ENCODE data around the gene BICC1.

The BICC1 gene

DNA sequence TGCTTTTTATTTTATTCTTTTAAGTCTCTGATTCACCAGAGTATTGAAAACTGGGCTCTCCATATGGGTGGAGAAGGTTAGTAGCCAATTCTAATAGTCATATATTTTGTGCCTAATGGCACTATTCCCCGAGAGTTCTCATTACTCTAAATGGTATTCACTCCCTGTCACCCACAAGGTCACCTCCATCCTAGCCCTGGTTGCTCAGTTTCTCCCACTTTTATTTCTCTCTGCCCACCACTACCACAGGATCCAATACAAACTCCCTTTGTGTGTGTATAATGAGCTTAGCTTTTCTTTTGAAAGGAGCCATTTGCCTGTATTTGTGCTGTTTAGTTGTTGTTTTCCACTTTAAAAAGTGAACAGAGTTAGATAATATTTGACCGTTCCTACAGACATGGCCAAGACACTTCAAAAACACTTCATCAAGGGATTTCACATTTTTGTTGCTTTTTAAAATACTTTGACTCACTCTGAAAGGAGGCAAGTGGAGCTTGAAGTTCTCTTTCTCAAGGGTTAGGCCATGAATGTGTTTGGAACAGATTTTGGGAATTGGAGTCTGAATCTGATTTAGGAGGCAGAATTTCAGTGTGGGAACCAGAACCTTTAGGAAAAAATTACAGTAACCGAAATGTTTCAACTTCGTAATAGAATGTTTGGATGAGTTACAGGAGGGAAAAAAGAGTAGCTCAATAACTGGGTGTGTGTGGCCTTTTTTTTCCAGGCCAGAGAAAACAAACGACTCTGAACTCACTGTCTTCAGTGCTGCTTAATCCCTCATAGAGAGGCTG, 321.3 kb downstream of the BICC1 start:
- DNase-seq (ENCODE audit: low spot score) (no peak), ATAC-seq (ENCODE audit: low read depth) (no peak)
- Histone ChIP-seq H3K27ac (ENCODE audit: poor library complexity, severe bottlenecking) (no peak overlapping the region), H3K36me3 (ENCODE audit: low read depth) (no peaks in the 10 kb centered on the region), H3K4me3 (ENCODE audit: severe bottlenecking) (no peak overlapping the region), H3K27me3 (ENCODE audit: insufficient read depth, poor library complexity, severe bottlenecking) (no peaks in the 10 kb centered on the region), H3K4me1 (ENCODE audit: insufficient read depth, poor library complexity, severe bottlenecking) (no peaks in the 10 kb centered on the region), H3K9me3 (ENCODE audit: severe bottlenecking) (no peaks in the 10 kb centered on the region)
- TF ChIP-seq, protein P1, sequence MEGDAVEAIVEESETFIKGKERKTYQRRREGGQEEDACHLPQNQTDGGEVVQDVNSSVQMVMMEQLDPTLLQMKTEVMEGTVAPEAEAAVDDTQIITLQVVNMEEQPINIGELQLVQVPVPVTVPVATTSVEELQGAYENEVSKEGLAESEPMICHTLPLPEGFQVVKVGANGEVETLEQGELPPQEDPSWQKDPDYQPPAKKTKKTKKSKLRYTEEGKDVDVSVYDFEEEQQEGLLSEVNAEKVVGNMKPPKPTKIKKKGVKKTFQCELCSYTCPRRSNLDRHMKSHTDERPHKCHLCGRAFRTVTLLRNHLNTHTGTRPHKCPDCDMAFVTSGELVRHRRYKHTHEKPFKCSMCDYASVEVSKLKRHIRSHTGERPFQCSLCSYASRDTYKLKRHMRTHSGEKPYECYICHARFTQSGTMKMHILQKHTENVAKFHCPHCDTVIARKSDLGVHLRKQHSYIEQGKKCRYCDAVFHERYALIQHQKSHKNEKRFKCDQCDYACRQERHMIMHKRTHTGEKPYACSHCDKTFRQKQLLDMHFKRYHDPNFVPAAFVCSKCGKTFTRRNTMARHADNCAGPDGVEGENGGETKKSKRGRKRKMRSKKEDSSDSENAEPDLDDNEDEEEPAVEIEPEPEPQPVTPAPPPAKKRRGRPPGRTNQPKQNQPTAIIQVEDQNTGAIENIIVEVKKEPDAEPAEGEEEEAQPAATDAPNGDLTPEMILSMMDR (IDR thresholded peaks at IDR 0.05; ENCODE audit: poor library complexity, severe bottlenecking) = no peak

DNA sequence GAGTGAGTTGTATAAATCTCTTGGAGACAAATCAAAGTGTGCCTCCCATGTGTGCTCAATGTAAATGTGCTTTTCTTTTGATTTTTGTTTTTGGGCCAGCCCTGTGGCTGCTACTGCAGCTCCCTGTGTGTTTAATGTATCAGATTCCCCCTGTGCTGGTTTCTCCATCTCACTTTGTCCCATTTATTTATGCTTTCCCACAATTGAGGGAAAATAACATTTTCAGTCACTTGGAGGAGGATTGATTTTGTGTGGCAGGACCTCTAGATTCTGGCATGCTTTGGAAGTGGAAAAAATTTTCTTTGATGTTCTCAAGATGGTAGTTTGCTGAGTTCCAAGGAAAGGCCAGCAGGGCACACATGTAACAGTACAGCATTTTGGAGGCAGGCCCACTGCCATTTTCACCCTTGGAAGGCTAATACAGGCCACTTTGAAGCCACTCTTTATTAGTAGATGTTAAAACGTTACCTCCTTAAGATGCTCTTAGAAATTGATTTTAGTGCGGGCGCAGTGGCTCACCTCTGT, 323.6 kb downstream of the BICC1 start:
- no peak for DNase-seq (ENCODE audit: low spot score)
- ATAC-seq (ENCODE audit: low read depth) = no peak
- Histone ChIP-seq H3K27me3 (ENCODE audit: insufficient read depth, poor library complexity, severe bottlenecking) (no peaks in the 10 kb centered on the region), H3K4me1 (ENCODE audit: insufficient read depth, poor library complexity, severe bottlenecking) (no peaks in the 10 kb centered on the region), H3K36me3 (ENCODE audit: low read depth) (no peaks in the 10 kb centered on the region), H3K9me3 (ENCODE audit: severe bottlenecking) (no peaks in the 10 kb centered on the region), H3K4me3 (ENCODE audit: severe bottlenecking) (no peak overlapping the region), H3K27ac (ENCODE audit: poor library complexity, severe bottlenecking) (no peak overlapping the region)
- TF ChIP-seq, protein P1 (IDR thresholded peaks at IDR 0.05; ENCODE audit: poor library complexity, severe bottlenecking) = no peak

DNA sequence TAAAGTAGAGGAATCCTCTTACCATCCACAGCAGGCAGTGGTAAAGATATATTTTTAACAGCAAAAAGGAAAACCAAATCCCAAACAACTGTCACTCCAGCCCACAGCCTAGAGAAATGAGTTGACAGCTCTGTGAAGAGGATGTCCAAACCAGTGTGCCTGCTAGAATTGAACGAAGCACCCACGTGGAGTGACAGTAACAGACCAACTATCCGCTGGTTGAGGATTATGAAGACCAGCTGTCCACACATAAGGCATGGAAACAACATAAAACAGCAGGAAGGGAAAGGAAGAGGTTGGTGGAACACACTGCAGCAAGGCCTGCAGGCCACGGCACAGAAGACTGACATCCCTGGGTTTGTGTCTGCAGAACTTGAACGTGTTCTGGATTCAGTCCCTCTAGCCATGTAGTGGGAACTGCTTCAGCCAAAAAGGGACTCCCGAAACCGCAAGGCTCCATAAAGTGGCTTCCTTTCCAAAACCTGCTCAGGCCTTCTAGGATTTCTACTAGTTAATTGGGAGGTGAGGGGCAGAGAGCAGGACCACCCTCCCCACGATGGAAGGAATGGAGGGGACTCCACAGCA, 324.4 kb downstream of the BICC1 start:
- Histone ChIP-seq H3K4me1 (ENCODE audit: insufficient read depth, poor library complexity, severe bottlenecking) (no peaks in the 10 kb centered on the region), H3K9me3 (ENCODE audit: severe bottlenecking) (no peaks in the 10 kb centered on the region), H3K27me3 (ENCODE audit: insufficient read depth, poor library complexity, severe bottlenecking) (no peaks in the 10 kb centered on the region), H3K36me3 (ENCODE audit: low read depth) (no peaks in the 10 kb centered on the region), H3K27ac (ENCODE audit: poor library complexity, severe bottlenecking) (no peak overlapping the region), H3K4me3 (ENCODE audit: severe bottlenecking) (no peak overlapping the region)
- ATAC-seq (ENCODE audit: low read depth) (no peak), DNase-seq (ENCODE audit: low spot score) (no peak)
- TF ChIP-seq, protein P1 (IDR thresholded peaks at IDR 0.05; ENCODE audit: poor library complexity, severe bottlenecking) = no peak

DNA sequence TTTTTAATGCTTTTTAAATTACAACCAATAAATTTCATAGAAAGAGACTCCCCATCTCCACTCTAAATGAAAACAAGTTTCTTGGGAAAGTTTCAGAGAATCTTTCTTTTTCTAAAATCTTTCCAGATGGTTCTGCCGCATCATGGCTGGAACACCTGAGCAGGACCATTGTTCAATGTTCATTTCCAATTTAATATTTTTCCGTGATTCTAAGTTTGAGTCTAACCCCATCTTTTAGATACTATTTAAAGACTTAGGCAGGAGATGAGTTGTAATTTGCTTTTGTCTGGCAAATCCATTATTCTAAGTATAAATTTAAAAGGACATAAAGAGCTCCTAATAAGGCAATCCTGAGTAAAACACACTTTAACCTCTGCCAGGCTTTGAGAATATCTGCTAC, 325.2 kb downstream of the BICC1 start:
- Histone ChIP-seq H3K36me3 (ENCODE audit: low read depth) (no peaks in the 10 kb centered on the region), H3K9me3 (ENCODE audit: severe bottlenecking) (no peaks in the 10 kb centered on the region), H3K4me3 (ENCODE audit: severe bottlenecking) (no peak overlapping the region), H3K27me3 (ENCODE audit: insufficient read depth, poor library complexity, severe bottlenecking) (no peaks in the 10 kb centered on the region), H3K27ac (ENCODE audit: poor library complexity, severe bottlenecking) (no peak overlapping the region), H3K4me1 (ENCODE audit: insufficient read depth, poor library complexity, severe bottlenecking) (no peaks in the 10 kb centered on the region)
- no peak for ATAC-seq (ENCODE audit: low read depth)
- no peak for DNase-seq (ENCODE audit: low spot score)
- TF ChIP-seq, protein P1 (IDR thresholded peaks at IDR 0.05; ENCODE audit: poor library complexity, severe bottlenecking) = no peak
